ENCODE data around the gene MUC6. TPM values are rescaled to one million over a fixed set of nuclear protein-coding genes. Genes with fewer than 3 reads are reported as not detected.

The MUC6 gene
- total and polyA plus RNA-seq, 9 of the 15 experiments (the other 6 are each of a cell fraction or from before 2014, with no cell fraction given) = not detected

DNA sequence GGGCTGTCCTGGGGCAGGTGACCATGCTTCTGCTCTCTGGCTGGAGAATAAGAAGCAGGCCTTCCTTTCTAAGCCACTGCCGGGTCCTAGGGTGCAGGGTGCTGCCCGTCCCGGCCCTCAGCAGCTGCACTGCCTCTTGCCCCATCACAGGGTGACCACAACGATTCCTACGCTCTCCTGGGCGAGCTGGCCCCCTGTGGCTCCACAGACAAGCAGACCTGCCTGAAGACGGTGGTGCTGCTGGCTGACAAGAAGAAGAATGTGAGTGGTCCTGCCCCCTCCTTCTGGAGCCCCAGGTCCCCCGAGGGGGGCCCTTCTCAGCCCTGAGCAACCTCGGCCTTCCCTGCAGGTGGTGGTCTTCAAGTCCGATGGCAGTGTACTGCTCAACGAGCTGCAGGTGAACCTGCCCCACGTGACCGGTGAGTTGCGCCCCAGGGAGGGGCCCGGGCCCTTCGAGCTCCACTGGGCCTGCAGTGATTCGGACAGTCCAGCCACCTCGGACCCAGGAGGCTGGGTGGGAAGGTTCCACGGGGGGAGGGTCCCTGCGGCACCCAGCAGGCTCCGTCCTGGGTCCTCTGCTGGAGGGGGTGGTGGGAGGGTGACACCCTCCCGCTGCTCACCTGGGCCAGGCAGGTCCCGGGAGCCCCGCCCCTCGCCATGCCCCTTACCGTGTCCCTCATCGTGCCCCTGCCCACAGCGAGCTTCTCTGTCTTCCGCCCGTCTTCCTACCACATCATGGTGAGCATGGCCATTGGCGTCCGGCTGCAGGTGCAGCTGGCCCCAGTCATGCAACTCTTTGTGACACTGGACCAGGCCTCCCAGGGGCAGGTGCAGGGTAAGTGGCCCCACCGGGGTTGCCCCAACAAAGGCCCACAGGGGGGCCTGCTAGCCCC lies 46.5 kb upstream of the MUC6 start:
- no peak for ATAC-seq
- no peak overlapping the region for H3K4me2 ChIP-seq (ENCODE audit: insufficient read depth, low read length)
- no peak overlapping the region for H2AFZ ChIP-seq (ENCODE audit: low read depth, low read length)
- no peak overlapping the region for H3K27ac ChIP-seq (ENCODE audit: extremely low read depth, low read depth, low read length)
- H3K4me1 ChIP-seq (replicated peaks in 1 of 2; ENCODE audit: control insufficient read depth in 2 of 2, insufficient read depth in 2 of 2, low read length in 2 of 2) = peaks cover 0 to 22% of the 10 kb centered on the region in 2 experiments; a peak in 2 of 5 replicates
- intact Hi-C loops (cut with micrococcal nuclease) = no loop called here
- no peaks in the 10 kb centered on the region for H3K9me1 ChIP-seq (ENCODE audit: control insufficient read depth, insufficient read depth, low read length)
- H3K79me2 ChIP-seq (ENCODE audit: control insufficient read depth, insufficient read depth, low read length) = no peaks in the 10 kb centered on the region
- ChIA-PET POLR2A (interaction anchor here (0.6 to 0.7 kb wide), 4 partner anchors 29 to 145 kb away, joined by 3 to 4 read pairs (median 3); no protein-coding TSS in a partner anchor), CTCF (ENCODE audit: low intra/inter-chr PET ratio) (no interaction called here)
- TF ChIP-seq TRIM24 (IDR thresholded peaks at IDR 0.05) (no peak), CEBPB (tag; IDR thresholded peaks at IDR 0.05) (no peak), ZNF717 (CRISPR knock-in tag; IDR thresholded peaks at IDR 0.05) (no peak), KDM5B (IDR thresholded peaks at IDR 0.05; ENCODE audit: insufficient replicate concordance, low read depth, low read length) (no peak)
- TF ChIP-seq, protein P1, sequence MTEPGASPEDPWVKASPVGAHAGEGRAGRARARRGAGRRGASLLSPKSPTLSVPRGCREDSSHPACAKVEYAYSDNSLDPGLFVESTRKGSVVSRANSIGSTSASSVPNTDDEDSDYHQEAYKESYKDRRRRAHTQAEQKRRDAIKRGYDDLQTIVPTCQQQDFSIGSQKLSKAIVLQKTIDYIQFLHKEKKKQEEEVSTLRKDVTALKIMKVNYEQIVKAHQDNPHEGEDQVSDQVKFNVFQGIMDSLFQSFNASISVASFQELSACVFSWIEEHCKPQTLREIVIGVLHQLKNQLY (CRISPR knock-in tag; conservative IDR thresholded peaks at IDR 0.05) = no peak
- TF ChIP-seq, protein P2, sequence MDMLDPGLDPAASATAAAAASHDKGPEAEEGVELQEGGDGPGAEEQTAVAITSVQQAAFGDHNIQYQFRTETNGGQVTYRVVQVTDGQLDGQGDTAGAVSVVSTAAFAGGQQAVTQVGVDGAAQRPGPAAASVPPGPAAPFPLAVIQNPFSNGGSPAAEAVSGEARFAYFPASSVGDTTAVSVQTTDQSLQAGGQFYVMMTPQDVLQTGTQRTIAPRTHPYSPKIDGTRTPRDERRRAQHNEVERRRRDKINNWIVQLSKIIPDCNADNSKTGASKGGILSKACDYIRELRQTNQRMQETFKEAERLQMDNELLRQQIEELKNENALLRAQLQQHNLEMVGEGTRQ (CRISPR knock-in tag; IDR thresholded peaks at IDR 0.05) = peak; percentile 50
- TF ChIP-seq, protein P3, sequence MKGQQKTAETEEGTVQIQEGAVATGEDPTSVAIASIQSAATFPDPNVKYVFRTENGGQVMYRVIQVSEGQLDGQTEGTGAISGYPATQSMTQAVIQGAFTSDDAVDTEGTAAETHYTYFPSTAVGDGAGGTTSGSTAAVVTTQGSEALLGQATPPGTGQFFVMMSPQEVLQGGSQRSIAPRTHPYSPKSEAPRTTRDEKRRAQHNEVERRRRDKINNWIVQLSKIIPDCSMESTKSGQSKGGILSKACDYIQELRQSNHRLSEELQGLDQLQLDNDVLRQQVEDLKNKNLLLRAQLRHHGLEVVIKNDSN (CRISPR knock-in tag; IDR thresholded peaks at IDR 0.05) = peak; percentile 56
- no peak for DNase-seq (ENCODE audit: extremely low read depth in 1 of 4, low spot score in 3 of 4)
- no peak for FAIRE-seq
- no peak overlapping the region for H3K9ac ChIP-seq (ENCODE audit: insufficient read depth in 1 of 2, low read depth in 2 of 2, low read length in 2 of 2)
- in situ Hi-C loops (cut with MboI) = no loop called here
- no peaks in the 10 kb centered on the region for H4K20me1 ChIP-seq (replicated peaks; ENCODE audit: control insufficient read depth, insufficient read depth, low read length)
- no TSS peak for BruUV-seq (replicated peaks)
- H3K9me3 ChIP-seq (replicated peaks; ENCODE audit: control insufficient read depth, insufficient read depth, low read depth, low read length) = no peaks in the 10 kb centered on the region
- H3K36me3 ChIP-seq (ENCODE audit: control insufficient read depth, insufficient read depth, low read length) = no peaks in the 10 kb centered on the region
- 4% methylated on average over 28 of the region's 33 CpGs for WGBS (ENCODE audit: insufficient coverage, low coverage, missing lambda C conversion rate)
- H3K27me3 ChIP-seq (ENCODE audit: control insufficient read depth in 2 of 2, insufficient read depth in 2 of 2, low read length in 2 of 2) = peaks cover 8 to 43% of the 10 kb centered on the region in 2 experiments; a peak in 4 of 5 replicates
- H3K4me3 ChIP-seq = no peak overlapping the region

All from K562 (cell line).